Embryonic facial prominence (tissue), 1 donor: ENCODE data around the gene ABCB10.
"Not testable (repeated sequence)": the region's sequence is repeated elsewhere in the genome, so short reads cannot be mapped to it uniquely, and the experiment has no call there.

Experiments used
- DNase-seq: peaks from one replicate; pipeline ENCODE4 v3.0.0-alpha.2; 2016; ENCODE audit errors: extremely low spot score

Gene ABCB10

DNA sequence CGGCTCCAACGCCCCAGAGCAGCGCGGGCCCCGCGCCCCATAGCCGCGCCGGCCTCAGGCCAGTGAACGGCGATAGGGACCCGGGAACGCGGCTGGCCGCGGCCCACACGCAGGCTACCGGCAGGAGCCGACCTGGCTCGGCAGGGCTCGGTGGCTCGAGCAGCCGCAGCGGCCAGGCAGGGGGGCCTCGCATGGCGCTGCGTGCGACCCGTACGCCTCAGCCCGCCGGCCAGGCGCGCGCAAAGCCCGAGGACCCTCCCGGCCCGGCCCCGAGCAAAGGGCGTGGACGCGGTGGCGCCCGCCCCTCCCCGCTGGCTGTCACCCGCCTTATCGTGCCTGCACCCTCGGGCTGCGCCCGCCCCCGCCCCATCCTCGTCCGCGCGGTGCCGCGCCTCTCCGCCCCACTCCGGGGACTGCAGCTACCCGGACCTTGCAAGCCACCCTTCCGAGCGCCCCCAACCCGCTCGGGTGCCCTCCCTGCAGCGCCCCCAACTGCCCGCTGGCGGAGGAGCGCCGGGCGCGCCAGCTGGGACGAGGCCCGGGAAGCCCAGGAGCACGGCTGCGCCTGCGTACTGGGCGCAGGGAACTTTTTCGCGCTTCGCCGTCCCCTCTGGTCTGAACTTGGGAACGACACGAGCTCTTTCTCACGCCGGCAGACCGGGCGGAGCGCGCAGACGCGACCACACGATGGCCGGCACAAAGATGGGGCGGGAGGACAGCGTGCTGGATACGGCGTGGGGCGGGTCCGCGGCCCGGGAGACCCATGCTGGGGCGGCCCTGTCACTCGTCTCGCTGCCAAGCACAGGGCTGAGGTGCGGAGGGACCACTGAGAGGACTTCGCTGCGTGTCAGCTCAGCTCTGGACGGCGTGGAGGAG is at the start of gene ABCB10:
TSS of gene ABCB10 (minus strand) at position 248 of the 876 bp plus-strand sequence. CDS start at position 193, 55 bp downstream.
- DNase-seq = peak; percentile 94

GRCh38 chr1:229607370-229607769 is 48.9 kb upstream of the ABCB10 start:
- no peak for DNase-seq

GRCh38 chr1:229603371-229604005 is 45.0 kb upstream of the ABCB10 start:
- no peak for DNase-seq

- no peak for DNase-seq
These were observed 41.7 kb upstream of the ABCB10 start for GRCh38 chr1:229600229-229600628.

DNA sequence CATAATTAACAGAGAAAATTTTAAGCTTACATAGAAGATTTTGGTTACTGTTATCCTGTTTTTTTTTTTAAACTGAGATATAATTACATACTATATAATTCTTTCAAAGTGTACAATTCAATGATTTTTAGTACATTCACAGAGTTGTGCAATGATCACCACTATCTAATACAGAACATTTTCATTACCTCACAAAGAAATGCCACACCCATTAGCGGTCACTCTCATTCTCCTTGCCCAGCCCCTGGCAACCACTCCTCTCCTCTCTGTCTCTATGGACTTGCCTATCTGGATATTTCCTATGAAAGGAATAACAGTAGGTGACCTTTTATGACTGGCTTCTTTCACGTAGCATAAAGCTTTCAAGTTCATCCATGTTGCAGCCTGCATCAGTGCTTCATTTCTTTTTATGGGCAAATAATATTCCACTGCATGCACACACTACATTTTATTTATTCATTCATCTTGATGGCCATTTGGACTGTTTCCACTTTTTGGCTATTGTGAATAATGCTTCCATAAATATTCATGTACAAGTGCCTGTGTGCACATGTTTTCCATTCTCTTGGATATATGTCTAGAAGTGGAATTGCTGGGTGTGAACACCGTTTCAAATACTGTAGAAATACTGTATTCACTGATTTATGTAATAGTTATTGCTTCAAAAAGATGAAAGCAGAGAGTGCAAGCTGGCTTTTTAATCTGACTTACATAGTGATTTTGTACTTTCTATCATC is 40.9 kb upstream of the ABCB10 start:
- no peak for DNase-seq

DNA sequence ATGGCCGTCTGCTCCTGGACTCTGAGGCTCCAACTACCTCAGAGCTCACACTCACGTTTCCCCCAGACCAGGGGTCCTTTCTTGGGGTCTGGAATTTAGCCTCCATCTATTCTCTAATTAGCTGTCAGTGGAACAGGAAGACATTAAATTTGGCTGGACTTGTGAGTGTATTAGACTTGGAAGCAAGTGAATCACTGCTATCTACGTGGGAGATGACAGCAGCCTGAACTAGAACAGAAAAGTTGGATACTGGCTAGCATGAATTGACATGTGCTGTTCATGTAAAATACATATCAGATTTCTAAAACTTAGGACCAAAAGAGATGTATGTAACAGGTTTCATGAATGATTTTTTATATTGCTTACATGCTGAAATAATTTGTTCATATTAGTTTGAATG is 39.4 kb upstream of the ABCB10 start:
- no peak for DNase-seq

DNA sequence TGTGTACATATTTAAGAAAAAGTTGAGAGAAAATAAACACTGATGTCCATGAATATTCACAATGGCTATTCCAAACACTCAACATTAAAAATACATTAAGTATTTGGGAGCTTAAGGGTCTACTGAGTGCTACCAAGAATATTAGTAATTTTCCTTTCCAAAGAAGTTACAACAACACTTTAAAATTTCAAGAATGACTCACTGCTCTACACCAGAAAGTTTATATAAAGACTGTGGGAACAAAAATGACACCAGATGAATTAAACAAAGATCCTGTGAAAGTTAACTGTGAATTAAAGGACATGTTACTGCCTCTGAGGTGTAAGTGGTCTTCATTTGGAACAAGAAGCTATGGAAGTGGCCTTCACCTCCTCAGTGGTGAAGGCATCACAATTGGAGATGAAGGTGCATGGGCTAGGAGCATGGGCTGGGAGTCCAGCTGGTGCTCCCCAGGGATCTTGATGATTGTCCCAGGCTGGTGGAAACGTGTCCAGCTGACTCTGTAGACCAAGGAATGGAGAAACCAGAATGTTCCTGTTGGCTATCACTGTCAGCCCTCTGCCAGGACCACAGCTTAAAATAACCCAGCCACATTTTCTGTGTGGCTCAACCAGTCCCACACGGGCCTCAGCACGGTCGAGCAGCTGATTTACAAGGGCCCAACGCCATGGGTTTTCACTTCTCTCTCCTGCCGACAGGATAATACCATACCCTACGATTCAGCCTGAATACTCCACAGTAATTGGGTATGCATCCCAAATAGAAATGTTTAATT is 38.6 kb upstream of the ABCB10 start:
- no peak for DNase-seq

DNA sequence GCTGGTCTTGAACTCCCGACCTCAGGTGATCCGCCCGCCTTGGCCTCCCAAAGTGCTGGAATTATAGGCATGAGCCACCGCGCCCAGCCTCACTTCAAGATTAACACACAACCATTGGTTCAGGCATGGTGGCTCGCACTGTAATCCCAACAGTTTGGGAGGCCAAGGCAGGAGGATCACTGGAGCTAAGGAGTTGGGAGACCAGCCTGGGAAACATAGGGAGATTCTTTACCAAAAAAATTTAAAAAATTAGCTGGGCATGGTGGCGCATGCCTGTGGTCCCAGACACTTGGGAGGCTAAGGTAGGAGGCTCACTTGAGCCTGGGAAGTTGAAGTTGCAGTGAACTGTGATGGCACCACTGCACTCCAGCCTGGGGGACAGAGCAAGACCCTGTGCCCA is 37.4 kb upstream of the ABCB10 start:
- DNase-seq = not testable (repeated sequence)

DNA sequence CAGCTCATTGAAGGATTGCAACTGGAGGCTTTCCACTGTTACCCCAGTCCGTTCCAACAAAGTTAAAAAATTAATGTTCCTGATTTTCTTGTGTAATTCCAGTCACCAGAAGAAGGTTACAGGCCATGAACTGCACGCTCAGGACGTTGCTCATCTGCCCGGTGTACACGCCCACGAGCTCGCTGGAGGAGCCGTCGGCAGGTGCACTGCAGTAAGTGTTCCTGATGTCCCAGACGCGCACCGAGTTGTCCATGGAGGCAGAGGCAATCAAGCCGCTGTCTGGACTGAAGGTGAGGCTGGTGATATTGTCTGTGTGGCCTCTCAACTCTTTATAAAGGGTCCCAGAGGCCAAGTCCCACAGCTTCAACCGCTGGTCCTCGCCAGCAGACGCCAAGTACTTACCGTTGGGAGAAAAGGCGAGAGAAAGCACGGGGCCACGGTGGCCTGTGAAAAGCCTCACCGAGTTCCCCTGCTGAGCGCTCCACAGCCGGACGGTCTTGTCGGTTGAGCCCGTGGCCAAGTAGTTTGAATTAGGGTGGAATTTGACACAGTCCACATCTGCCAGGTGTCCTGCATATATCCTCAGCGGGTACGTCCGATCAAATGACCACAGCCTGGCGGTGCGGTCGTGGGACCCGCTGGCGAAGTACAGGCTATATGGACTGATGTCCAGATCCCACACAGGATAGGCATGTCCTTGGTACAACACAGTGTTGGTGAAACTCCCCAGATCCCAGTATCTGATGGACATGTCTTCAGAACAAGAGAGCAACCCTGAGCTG is 35.9 kb upstream of the ABCB10 start:
- DNase-seq = no peak

- DNase-seq = no peak
These were observed 35.3 kb upstream of the ABCB10 start for GRCh38 chr1:229593800-229594199.

- DNase-seq = no peak
These were observed 31.6 kb upstream of the ABCB10 start for GRCh38 chr1:229590119-229590518.

DNA sequence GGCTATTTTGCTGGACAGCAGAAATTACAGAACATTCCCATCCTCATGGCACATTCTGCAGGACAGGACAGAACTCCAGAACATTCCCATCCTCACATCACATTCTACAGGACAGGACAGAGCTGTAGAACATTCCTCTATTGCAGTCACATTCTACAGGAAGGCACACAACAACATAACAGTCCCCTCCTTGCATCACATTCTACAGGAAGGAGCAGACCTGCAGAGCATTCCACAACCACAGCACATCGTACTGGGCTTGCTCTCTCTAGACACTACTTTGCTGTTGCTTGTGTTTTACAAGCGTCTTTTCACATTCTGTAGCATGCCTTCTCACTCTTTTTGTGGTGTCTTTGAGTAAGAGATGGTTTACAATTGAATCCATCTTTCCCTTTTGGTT is 26.8 kb upstream of the ABCB10 start:
- DNase-seq = no peak

- DNase-seq = no peak
These were observed 24.2 kb upstream of the ABCB10 start for GRCh38 chr1:229582715-229583114.

GRCh38 chr1:229582011-229582694 is 23.6 kb upstream of the ABCB10 start:
- DNase-seq = no peak

DNA sequence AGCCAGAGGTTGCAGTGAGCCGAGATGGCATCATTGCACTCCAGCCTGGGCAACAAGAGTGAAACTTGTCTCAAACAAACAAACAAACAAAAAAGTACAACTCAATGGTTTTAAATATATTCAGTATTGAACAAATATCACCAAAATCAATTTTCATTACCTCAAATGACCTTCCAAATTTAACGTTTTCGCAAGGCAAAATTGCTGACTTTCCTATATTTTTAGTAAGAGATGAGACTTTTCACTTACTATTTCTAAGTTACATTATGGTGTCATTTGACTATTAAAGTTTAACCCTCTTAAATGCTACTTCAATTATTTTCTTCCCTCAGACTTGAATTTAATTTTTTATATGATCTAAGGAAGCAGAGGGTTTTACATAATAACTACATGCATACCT is 23.0 kb upstream of the ABCB10 start:
- no peak for DNase-seq

GRCh38 chr1:229579059-229579673 is 20.7 kb upstream of the ABCB10 start:
- no peak for DNase-seq

- no peak for DNase-seq
These were observed 19.9 kb upstream of the ABCB10 start for GRCh38 chr1:229578168-229579058.

GRCh38 chr1:229574679-229575442 is 16.4 kb upstream of the ABCB10 start:
- DNase-seq = no peak
